ENCODE data around the gene PSMD1.

PSMD1 gene

DNA sequence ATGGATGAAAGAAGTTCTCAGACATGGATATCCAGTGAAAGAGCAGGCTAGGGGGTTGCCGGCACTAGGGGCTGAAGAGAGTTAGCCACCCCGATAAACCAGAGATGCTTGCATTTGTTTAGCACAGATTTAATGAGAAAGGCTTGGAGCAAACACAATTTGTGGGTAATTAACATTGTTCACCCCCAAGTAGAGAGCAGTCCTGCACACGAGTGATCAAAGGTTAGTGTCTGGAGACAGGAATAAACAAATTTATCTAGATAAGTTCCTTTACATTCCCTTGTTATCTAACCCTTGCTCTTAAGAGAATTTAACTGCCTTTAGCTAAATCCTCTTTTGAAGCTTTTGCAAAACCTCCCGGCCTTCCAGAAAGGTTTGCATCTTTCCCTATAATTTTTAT lies 44.3 kb downstream of the PSMD1 start:
- no peak overlapping the region for H3K4me3 ChIP-seq (ENCODE audit: low read depth, low read length)
- no peak for TF ChIP-seq CTCF (IDR thresholded peaks at IDR 0.05; ENCODE audit: control insufficient read depth, extremely low read depth, insufficient read depth)
- no peak for DNase-seq (ENCODE audit: low read depth)

DNA sequence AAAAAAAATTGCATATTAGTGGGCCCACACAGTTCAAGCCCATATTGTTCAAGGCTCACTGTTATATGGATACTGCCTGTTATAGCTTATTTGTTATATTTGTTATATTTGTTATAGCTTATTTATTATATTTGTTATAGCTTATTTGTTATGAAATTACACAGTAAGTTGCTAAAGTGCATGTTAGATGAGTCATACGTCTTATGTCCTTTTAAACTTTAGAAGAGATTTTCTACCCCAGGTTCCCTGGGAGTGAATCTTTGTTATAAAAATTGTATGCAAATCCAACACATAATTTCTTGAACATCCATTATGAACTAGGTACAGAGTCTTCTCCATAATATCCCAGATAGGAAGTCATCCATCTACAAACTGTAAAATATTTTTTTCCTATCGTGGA lies 46.1 kb downstream of the PSMD1 start:
- H3K4me3 ChIP-seq (ENCODE audit: low read depth, low read length), result no peak overlapping the region
- DNase-seq (ENCODE audit: low read depth), result no peak
- TF ChIP-seq CTCF (IDR thresholded peaks at IDR 0.05; ENCODE audit: control insufficient read depth, extremely low read depth, insufficient read depth), result no peak

- no peak for DNase-seq (ENCODE audit: low read depth)
- H3K4me3 ChIP-seq (ENCODE audit: low read depth, low read length), result no peak overlapping the region
- peak; percentile 73 for TF ChIP-seq CTCF (IDR thresholded peaks at IDR 0.05; ENCODE audit: control insufficient read depth, extremely low read depth, insufficient read depth)
These were observed 47.5 kb downstream of the PSMD1 start for GRCh38 chr2:231104115-231104713.

DNA sequence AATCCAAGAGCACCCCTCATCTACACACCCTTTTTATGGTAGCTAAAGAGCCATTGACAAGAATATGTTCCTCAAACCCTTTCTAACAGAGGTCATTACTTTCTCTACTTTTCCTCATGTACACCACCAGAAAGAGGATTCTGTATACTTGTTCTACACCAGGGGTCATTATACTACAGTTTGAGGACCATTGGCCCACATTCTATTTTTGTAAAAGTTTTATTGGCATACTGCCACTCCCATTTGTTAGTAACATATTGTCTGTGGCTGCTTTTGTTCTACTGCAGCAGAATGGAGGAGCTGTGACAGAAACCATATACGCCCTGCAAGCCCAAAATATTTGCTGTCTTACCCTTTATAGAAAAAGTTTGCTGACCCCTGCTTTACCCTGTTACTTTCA lies 53.9 kb downstream of the PSMD1 start:
- H3K4me3 ChIP-seq (ENCODE audit: low read depth, low read length), result no peak overlapping the region
- TF ChIP-seq CTCF (IDR thresholded peaks at IDR 0.05; ENCODE audit: control insufficient read depth, extremely low read depth, insufficient read depth), result no peak
- no peak for DNase-seq (ENCODE audit: low read depth)

GRCh38 chr2:231111987-231112386 lies 55.3 kb downstream of the PSMD1 start:
- no peak for DNase-seq (ENCODE audit: low read depth)
- TF ChIP-seq CTCF (IDR thresholded peaks at IDR 0.05; ENCODE audit: control insufficient read depth, extremely low read depth, insufficient read depth), result no peak
- H3K4me3 ChIP-seq (ENCODE audit: low read depth, low read length), result no peak overlapping the region

- TF ChIP-seq CTCF (IDR thresholded peaks at IDR 0.05; ENCODE audit: control insufficient read depth, extremely low read depth, insufficient read depth), result no peak
- no peak overlapping the region for H3K4me3 ChIP-seq (ENCODE audit: low read depth, low read length)
- DNase-seq (ENCODE audit: low read depth), result no peak
These were observed 56.8 kb downstream of the PSMD1 start for GRCh38 chr2:231113489-231113888.

- TF ChIP-seq CTCF (IDR thresholded peaks at IDR 0.05; ENCODE audit: control insufficient read depth, extremely low read depth, insufficient read depth), result no peak
- no peak overlapping the region for H3K4me3 ChIP-seq (ENCODE audit: low read depth, low read length)
- no peak for DNase-seq (ENCODE audit: low read depth)
These were observed 59.0 kb downstream of the PSMD1 start for GRCh38 chr2:231115651-231116050.

Measured in LNCaP clone FGC (cell line).